Activated CD4-positive, alpha-beta T cell treated with anti-CD3 and anti-CD28 coated beads, Interleukin-2, amount 50 U/mL, for 4 hours (primary cell): ENCODE results near the gene NBEAL2.
"Not testable (repeated sequence)": the region's sequence is repeated elsewhere in the genome, so short reads cannot be mapped to it uniquely, and the experiment has no call there.

Experiments used
- DNase-seq, 2 experiments: peaks; one replicate each; pipeline ENCODE4 v3.0.0-alpha.2; 2020

The NBEAL2 gene

DNA sequence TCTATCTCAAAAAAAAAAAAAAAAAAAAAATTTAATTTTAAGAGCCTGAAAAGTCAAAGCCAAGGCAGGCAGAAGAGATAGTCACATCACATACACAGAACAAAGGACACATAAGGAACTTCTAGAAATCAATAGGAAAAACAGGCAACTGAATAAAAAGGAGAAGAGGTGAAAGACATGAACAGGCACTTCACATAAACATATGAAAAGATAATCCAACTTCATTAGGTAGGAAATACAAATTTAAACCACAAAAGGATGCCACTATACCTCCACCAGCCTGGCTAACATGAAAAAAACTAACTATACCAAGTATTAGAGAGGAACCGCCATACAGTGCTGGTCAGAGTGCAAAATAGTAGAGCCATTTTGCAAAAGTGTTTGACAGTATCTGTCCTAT lies 17.0 kb upstream of the NBEAL2 start:
- no peak for DNase-seq

DNA sequence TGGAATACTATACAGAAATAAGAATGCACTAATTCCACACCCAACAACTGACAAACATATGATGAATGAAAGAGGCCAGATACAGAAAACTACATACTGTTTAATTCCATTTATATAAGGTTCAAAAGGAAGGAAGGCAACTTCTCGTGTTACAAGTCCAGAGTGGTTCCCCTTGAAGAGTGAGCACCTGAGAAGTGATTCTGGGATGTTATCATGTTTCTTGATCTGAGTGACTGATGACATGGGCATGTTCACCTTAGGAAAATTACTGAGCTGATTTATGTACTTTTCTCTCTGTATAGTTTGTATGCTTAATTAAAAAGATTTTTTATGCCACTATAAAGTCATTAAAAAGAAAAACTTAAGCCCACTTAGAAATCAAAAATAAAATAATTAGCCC lies 16.5 kb upstream of the NBEAL2 start:
- DNase-seq, result no peak

GRCh38 chr3:46964038-46964590 lies 15.4 kb upstream of the NBEAL2 start:
- not testable (repeated sequence) for DNase-seq

DNA sequence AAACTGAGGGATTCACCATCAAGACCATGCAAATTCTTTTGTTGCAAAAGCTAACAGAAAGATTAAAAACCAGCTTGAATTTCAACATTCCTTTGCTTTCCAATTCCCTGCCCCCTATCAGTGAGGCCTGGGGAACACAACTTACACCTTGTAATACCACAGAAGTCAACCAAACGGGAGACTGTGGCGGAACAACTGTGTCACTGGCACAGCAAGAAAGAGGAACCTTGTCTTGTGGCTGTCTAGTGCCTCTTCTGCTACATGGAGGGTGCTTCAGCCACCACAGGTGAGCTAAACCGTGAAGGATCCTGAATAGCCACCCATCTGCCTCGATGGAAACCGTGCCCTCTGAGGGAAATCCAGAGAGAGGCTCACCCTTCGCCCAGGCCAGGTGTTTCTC lies 14.3 kb upstream of the NBEAL2 start:
- no peak for DNase-seq

DNA sequence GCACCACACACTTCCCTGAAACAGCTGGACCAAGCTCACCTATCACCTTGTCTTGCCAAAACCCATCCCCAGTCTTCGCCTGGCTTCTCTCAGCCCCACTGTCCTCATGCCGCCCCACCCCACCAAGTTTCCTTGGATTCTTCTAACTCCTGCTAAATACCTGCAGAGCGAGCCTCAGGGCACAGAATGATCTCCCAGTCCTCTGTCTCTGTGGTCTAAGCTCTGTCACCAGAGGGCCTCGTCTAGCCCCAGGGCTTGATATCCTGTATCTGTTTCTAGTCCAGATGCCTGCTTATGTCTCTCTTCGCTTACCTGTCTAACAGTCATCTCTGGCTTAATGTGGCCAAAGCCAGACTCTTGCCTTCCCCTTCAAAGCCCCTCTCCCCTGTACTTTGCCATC lies 12.7 kb upstream of the NBEAL2 start:
- DNase-seq, result no peak

DNA sequence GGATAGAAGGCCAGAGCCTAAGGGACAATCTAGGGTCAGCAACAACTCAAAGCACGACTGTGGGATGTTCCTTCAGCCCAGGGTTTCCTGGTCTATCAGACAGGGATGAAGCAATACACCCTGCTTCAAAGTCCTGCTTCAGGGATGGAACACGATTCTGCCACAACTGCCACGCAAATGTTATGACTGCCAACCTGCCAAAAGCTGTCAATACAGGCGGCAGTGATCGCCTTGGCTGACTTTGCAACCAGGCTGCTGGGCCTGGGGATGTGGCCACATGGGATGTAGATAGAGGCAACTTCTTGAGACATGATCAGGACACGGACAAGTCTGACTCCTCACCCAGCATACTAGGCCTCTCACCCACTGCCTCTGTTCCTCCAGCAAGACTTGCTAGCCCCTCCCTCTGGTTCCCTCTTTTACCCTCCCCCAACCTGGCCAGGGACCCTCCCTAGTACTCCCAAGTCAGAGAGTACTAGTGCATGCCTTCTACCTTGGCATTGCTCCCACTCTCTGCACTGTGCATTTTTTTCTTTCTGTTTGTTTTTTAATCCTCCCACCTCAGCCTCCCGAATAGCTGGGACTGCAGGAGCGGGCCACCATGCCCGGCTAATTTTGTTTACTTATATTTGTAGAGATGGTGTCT lies 10.6 kb upstream of the NBEAL2 start:
- DNase-seq, result no peak

- DNase-seq, result no peak
These were observed 8.9 kb upstream of the NBEAL2 start for GRCh38 chr3:46970391-46971091.

- DNase-seq, result no peak
These were observed 8.3 kb upstream of the NBEAL2 start for GRCh38 chr3:46971151-46971550.

DNA sequence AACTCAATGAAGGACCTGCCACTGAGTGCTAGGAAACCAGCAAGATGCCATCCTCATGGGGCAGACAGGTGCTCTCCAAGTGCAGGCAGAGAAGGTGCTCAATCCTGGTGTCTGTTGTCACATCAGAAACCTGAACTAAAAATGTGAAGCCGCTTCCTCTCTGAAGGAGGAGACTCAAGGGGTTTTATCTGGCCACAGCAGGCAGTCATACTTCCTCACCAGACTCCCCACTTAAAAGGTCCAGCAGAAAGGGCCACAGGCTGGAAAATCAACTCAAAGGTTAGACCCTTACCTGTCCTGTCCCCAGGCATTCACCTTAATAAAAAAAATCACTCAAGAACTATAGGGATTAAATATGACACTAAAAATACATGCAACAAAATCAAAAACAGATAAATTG lies 7.7 kb upstream of the NBEAL2 start:
- no peak for DNase-seq

DNA sequence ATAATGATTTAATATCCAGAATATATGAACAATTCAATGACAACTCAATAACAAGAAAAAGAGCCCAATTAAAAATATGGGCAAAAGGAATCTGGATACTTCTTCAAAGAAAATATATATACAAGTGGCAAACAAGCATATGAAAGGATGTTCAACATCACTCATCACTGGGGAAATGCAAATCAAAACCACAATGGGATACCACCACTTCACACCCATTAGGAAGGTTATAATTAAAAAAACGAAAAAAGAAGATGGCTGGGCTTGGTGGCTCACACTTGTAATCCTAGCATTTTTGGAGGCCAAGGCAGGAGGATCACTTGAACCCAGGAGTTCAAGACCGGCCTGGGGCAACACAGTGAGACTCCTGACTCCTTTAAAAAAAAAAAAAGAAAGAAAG lies 7.1 kb upstream of the NBEAL2 start:
- no peak for DNase-seq

DNA sequence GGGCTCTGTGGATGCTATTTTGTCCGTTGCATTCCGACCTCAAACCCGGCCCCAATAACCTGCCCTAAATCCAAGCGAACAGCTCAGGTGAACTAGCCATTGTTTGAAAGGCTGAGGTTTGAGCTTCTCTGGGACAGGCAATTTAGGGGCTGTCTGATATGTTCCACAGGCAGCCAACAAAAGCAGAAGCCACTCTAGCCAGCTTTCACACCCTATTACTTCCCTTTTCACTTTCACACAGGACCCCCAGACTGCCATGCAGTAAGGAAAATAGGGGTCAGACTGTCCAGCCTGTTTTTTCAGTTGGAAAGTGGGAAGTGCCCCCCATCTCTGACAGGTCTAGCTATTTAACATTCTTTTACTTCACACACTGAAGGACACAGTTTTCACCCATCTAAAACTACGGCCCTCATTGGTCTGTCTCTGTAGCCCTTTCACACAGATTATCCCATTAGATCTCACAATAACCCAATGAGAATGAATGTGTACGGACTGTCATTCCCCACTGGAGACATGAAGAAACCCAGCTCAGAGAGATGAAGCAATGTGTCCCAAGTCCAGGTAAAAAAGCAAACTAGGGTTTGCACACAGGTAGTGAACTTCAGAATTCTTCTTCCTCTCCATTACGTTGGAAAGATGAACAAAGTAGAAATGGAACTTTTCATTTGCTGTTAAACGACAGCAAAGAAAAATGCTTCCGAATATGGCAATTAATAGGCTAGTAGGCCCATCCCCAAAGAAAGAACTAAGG lies 4.9 kb upstream of the NBEAL2 start:
- DNase-seq, result no peak

DNA sequence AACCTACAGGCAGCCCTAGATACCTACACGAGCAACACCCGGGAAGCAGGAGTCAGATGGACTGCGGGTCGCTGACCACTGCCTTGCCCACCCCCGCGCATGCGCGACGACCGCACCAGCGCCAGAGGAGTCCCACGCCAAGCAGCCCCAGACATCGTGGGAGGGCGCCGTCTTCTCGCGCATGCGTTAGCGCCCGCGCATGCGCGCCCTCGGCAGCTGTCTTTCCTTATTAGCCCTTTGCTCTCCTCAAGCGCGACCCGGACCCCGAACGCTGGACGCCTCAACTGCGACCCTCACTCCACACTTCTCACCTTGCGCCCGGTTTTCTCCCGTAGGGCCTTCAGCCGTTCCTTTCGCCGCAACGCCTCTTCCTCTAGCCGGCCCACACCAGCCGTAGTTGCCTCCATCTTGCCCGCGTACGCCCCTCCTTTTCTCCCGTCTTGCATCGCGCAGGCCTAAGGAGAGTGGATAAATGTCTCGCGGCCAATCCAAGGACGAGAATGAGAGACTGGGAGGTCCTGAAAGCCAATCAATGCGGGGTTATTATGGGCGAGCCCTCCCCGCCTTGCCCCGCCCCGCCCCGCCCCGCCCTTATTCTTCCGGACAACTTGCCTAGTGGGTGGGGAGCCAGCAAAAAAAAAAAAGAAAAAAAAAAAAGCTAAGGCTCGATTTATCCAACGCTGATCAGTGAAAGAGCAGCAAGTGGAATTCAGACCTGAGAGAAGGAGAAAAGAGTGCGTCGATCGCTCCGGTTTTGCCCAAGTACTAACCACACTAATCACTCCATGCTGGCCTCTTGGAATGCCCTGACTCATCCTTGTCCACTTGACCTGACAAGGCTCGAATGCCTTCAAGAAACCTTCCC lies 2.9 kb upstream of the NBEAL2 start, which contains the start of gene CCDC12:
Gene CCDC12 (minus strand): TSS at position 420 of the 865 bp plus-strand sequence. CDS start 13 bp downstream, at position 407.
- DNase-seq, result peak; percentile 89 to 91

GRCh38 chr3:46977811-46978195 lies 1.7 kb upstream of the NBEAL2 start:
- DNase-seq, result no peak

DNA sequence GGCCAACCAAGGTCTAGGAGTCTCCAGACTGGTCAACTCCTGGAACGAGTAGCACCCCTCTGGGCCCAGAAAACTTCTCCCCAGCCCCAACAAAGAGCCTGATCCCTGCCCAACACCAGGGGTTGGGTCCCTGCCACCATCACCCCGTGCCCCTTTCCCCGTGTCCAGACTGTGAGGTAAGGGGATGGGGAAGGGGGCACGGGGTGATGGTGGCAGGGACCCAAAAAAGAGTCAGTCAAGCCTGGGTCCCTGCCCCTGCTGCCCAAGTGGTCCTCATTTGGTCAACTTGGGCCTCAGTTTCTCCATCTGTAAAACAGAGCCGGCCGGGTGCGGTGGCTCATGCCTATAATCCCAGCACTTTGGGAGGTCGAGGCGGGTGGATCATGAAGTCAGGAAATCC lies 1.1 kb upstream of the NBEAL2 start:
- DNase-seq, result no peak

GRCh38 chr3:46979958-46980497 lies 562 bp downstream of the NBEAL2 start:
- DNase-seq, result peak in 1 of 2 experiments; percentile 5

DNA sequence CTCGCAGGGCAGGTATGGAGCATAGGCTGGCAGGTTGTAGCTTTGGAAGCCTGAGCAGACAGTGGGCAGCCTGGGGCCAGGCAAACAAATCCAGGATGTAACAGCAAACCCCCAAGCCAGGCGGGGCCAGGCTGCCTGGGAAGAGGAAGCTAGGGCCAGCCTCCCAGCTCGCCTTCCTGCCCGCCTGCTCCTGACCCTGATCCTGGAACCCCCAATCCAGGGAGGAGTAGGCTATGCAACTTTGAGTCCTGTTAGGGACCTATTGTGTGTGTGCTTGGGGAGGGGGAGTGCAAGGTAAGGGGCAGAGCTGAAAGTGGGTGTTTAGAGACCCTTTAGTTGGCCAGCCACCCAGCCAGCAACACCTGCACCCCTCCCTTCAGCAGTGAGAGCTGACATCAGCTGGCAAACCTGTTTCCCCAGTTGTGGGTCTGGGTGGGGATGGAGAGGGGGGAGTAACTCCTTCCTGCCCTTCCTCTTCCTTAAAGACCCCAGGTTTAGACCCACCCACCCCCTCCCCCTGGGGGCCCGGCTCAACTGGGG lies 2.5 kb downstream of the NBEAL2 start:
- DNase-seq, result no peak

- DNase-seq, result no peak
These were observed 3.1 kb downstream of the NBEAL2 start for GRCh38 chr3:46982546-46982945.

DNA sequence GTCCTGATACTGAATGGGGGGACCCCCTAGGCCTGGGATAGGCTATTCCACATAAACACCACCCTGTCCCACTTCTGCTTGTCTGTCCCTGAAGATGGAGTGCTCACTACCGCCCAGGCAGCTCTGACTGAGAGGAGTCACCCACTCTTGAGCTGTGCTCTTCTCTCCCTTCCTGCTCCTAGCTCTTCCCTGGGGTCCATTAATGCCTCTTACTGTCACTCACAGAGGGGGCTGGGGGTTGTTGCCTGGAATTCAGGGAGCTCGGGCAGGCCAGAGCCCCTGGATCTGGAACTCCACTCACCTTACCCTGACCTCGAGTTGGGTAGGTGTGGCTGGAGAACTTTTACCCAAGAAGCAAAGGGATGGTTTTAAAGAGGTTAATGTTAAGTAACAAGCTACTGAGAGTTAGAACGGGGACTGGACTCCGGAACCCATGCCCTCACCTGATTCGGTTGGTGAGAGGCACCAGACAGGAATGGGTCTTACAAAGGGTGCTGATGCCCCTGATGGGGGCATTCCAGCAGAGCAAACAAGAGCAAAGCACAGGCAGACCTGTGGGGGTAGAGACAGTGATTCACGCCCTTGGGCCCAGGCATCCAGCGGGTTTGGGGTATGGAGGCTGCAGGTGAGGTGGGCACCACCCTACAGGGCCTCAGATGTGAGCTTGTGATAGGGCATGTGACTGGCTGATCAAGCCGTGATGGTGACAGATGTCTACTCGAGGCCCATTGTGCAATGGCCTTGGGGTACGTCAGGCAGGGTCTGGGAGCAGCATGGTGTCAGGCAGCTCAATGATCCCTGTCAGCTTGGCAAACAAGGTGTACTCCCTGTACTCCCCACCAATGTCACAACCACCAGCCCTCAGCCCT lies 5.4 kb downstream of the NBEAL2 start:
- DNase-seq, result no peak

- no peak for DNase-seq
These were observed 6.1 kb downstream of the NBEAL2 start for GRCh38 chr3:46985588-46985987.

GRCh38 chr3:46986055-46986730 lies 6.7 kb downstream of the NBEAL2 start:
- DNase-seq, result no peak
